NB4 (cell line): ENCODE data around the gene ZBTB6.

Experiments
- CTCF ChIP-seq: IDR thresholded peaks from one replicate; pipeline ENCODE4 v1.5.1; 2012; ENCODE audit warnings: low read depth, low read length
- POLR2A ChIP-seq: IDR thresholded peaks from 2 replicates; pipeline ENCODE4 v1.6.1; 2011; ENCODE audit warnings: mild to moderate bottlenecking; ENCODE audit not compliant: insufficient read length; ENCODE audit errors: extremely low read depth

- TF ChIP-seq POLR2A = no peak
- TF ChIP-seq CTCF = no peak
Measured at GRCh38 chr9:122951056-122951455, 37.9 kb upstream of the ZBTB6 start.
